Trophoblast cell (in vitro differentiated cells and primary cell): ENCODE measurements around the gene FHIT.

ENCODE experiments used
- DNase-seq, 2 donors: peaks; one replicate each; pipeline ENCODE4 v3.0.0-alpha.2; 2016
- H2AFZ ChIP-seq: 2 replicates; pipeline ENCODE4 v1.6.1; 2013; ENCODE audit warnings: low read length, moderate library complexity, mild to moderate bottlenecking; ENCODE audit not compliant: insufficient read depth, poor library complexity
- H2AK5ac ChIP-seq: 2 replicates; pipeline ENCODE4 v1.6.1; 2013; ENCODE audit warnings: mild to moderate bottlenecking, low read length
- H2BK120ac ChIP-seq: 2 replicates; pipeline ENCODE4 v1.6.1; 2013; ENCODE audit warnings: low read length, mild to moderate bottlenecking, moderate library complexity; ENCODE audit not compliant: insufficient read depth, poor library complexity
- H2BK12ac ChIP-seq: 2 replicates; pipeline ENCODE4 v1.6.1; 2013; ENCODE audit warnings: mild to moderate bottlenecking, low read length, moderate library complexity
- H2BK5ac ChIP-seq: 2 replicates; pipeline ENCODE4 v1.6.1; 2013; ENCODE audit warnings: low read length, low read depth, moderate library complexity, mild to moderate bottlenecking; ENCODE audit not compliant: poor library complexity
- H3K14ac ChIP-seq: 2 replicates; pipeline ENCODE4 v1.6.1; 2013; ENCODE audit warnings: mild to moderate bottlenecking, low read length
- H3K18ac ChIP-seq: 2 replicates; pipeline ENCODE4 v1.6.1; 2013; ENCODE audit warnings: mild to moderate bottlenecking, low read length
- H3K23ac ChIP-seq: 2 replicates; pipeline ENCODE4 v1.6.1; 2013; ENCODE audit warnings: low read length
- H3K27ac ChIP-seq: 2 replicates; pipeline ENCODE4 v1.5.1; 2013; ENCODE audit warnings: low read depth, mild to moderate bottlenecking, inconsistent platforms, low read length, moderate library complexity
- H3K27me3 ChIP-seq: 2 replicates; pipeline ENCODE4 v1.6.1; 2013; ENCODE audit warnings: inconsistent platforms, mild to moderate bottlenecking, low read length, moderate library complexity; ENCODE audit not compliant: insufficient read depth
- H3K36me3 ChIP-seq, 2 experiments: 1 replicate in 1 of 2; 2 replicates in 1 of 2; pipeline ENCODE4 v1.6.1; 2013; ENCODE audit warnings: low read length in 2 of 2, mild to moderate bottlenecking in 2 of 2, moderate library complexity in 1 of 2; ENCODE audit not compliant: insufficient read depth in 2 of 2, control insufficient read depth in 1 of 2
- H3K4ac ChIP-seq: 2 replicates; pipeline ENCODE4 v1.6.1; 2013; ENCODE audit warnings: low read depth, mild to moderate bottlenecking, low read length, moderate library complexity
- H3K4me1 ChIP-seq, 2 experiments: 1 replicate in 1 of 2; 2 replicates in 1 of 2; pipeline ENCODE4 v1.6.1; 2013; ENCODE audit warnings: low read length in 2 of 2, mild to moderate bottlenecking in 2 of 2, moderate library complexity in 1 of 2; ENCODE audit not compliant: insufficient read depth in 2 of 2, control insufficient read depth in 1 of 2
- H3K4me2 ChIP-seq: 2 replicates; pipeline ENCODE4 v1.6.1; 2013; ENCODE audit warnings: inconsistent platforms, mild to moderate bottlenecking, low read length, moderate library complexity
- H3K4me3 ChIP-seq: 2 replicates; pipeline ENCODE4 v1.5.1; 2013; ENCODE audit warnings: mild to moderate bottlenecking, low read depth, low read length, inconsistent platforms
- H3K79me1 ChIP-seq: one replicate; pipeline ENCODE4 v1.6.1; 2013; ENCODE audit warnings: low read length
- H3K79me2 ChIP-seq: 2 replicates; pipeline ENCODE4 v1.6.1; 2013; ENCODE audit warnings: low read length, mild to moderate bottlenecking; ENCODE audit not compliant: control insufficient read depth, insufficient read depth, poor library complexity
- H3K9ac ChIP-seq: 2 replicates; pipeline ENCODE4 v1.6.1; 2013; ENCODE audit warnings: mild to moderate bottlenecking, low read length
- H3K9me3 ChIP-seq: 2 replicates; pipeline ENCODE4 v1.6.1; 2013; ENCODE audit warnings: low read depth, mild to moderate bottlenecking, control low read depth, inconsistent platforms, low read length; ENCODE audit not compliant: insufficient read depth
- H4K12ac ChIP-seq: 2 replicates; pipeline ENCODE4 v1.6.1; 2013; ENCODE audit warnings: low read depth, mild to moderate bottlenecking, low read length, moderate library complexity
- H4K8ac ChIP-seq: 2 replicates; pipeline ENCODE4 v1.6.1; 2013; ENCODE audit warnings: low read depth, mild to moderate bottlenecking, low read length, moderate library complexity
- H4K91ac ChIP-seq: one replicate; pipeline ENCODE4 v1.6.1; 2013; ENCODE audit warnings: low read depth, mild to moderate bottlenecking, low read length, moderate library complexity
- WGBS: extraction: QIAGEN DNeasy Blood & Tissue Kit; methylation state at CpG from one replicate; pipeline ENCODE4 v1.1.7; 2013; ENCODE audit warnings: missing lambda C conversion rate; ENCODE audit not compliant: insufficient read length, insufficient coverage; ENCODE audit errors: extremely low coverage; 5-methylcytosine and 5-hydroxymethylcytosine counted together

The FHIT gene

GRCh38 chr3:60290122-60290492 is 961.1 kb downstream of the FHIT start:
- H2AK5ac ChIP-seq: no peak overlapping the region
- no peak overlapping the region for H3K4me2 ChIP-seq
- H2BK12ac ChIP-seq: no peak overlapping the region
- no peak overlapping the region for H4K8ac ChIP-seq
- no peak for DNase-seq
- no peaks in the 10 kb centered on the region for H3K79me2 ChIP-seq
- H3K79me1 ChIP-seq: no peaks in the 10 kb centered on the region
- H4K91ac ChIP-seq: no peak overlapping the region
- H3K36me3 ChIP-seq: no peaks in the 10 kb centered on the region
- H2AFZ ChIP-seq: no peak overlapping the region
- no peaks in the 10 kb centered on the region for H3K4me1 ChIP-seq
- H3K27ac ChIP-seq: no peak overlapping the region
- H3K4me3 ChIP-seq: no peak overlapping the region
- H2BK5ac ChIP-seq: no peak overlapping the region
- H3K4ac ChIP-seq: no peak overlapping the region
- no peak overlapping the region for H3K18ac ChIP-seq
- no peak overlapping the region for H4K12ac ChIP-seq
- H3K14ac ChIP-seq: no peak overlapping the region
- no CpG with 5 or more reads among the region's 1 CpG for WGBS
- no peaks in the 10 kb centered on the region for H3K9me3 ChIP-seq
- H3K9ac ChIP-seq: no peak overlapping the region
- H3K27me3 ChIP-seq: no peaks in the 10 kb centered on the region
- no peak overlapping the region for H2BK120ac ChIP-seq
- H3K23ac ChIP-seq: no peak overlapping the region

- Histone ChIP-seq H3K4me1 (no peaks in the 10 kb centered on the region), H3K27ac (no peak overlapping the region), H3K27me3 (no peaks in the 10 kb centered on the region), H3K79me1 (no peaks in the 10 kb centered on the region), H3K4me3 (no peak overlapping the region), H2AFZ (no peak overlapping the region), H4K12ac (no peak overlapping the region), H4K91ac (no peak overlapping the region), H2AK5ac (no peak overlapping the region), H3K14ac (no peak overlapping the region), H3K4me2 (no peak overlapping the region), H2BK12ac (no peak overlapping the region), H2BK5ac (no peak overlapping the region), H2BK120ac (no peak overlapping the region), H3K79me2 (no peaks in the 10 kb centered on the region), H3K23ac (no peak overlapping the region), H4K8ac (no peak overlapping the region), H3K9me3 (no peaks in the 10 kb centered on the region), H3K36me3 (no peaks in the 10 kb centered on the region), H3K18ac (no peak overlapping the region), H3K9ac (no peak overlapping the region), H3K4ac (no peak overlapping the region)
- WGBS: no CpG with 5 or more reads among the region's 8 CpGs
- no peak for DNase-seq
Observed at GRCh38 chr3:60289341-60290121, 961.7 kb downstream of the FHIT start.

- H3K4me2 ChIP-seq: no peak overlapping the region
- no peak overlapping the region for H2BK120ac ChIP-seq
- no peaks in the 10 kb centered on the region for H3K79me2 ChIP-seq
- H3K27me3 ChIP-seq: no peaks in the 10 kb centered on the region
- H3K18ac ChIP-seq: no peak overlapping the region
- no peak for DNase-seq
- H2AFZ ChIP-seq: no peak overlapping the region
- H3K36me3 ChIP-seq: no peaks in the 10 kb centered on the region
- H4K8ac ChIP-seq: no peak overlapping the region
- H2BK12ac ChIP-seq: no peak overlapping the region
- H3K9ac ChIP-seq: no peak overlapping the region
- H3K14ac ChIP-seq: no peak overlapping the region
- no peaks in the 10 kb centered on the region for H3K4me1 ChIP-seq
- WGBS: no CpG with 5 or more reads among the region's 2 CpGs
- no peak overlapping the region for H2AK5ac ChIP-seq
- no peak overlapping the region for H4K91ac ChIP-seq
- no peak overlapping the region for H4K12ac ChIP-seq
- H3K23ac ChIP-seq: no peak overlapping the region
- H3K4me3 ChIP-seq: no peak overlapping the region
- no peak overlapping the region for H3K4ac ChIP-seq
- H2BK5ac ChIP-seq: no peak overlapping the region
- no peak overlapping the region for H3K27ac ChIP-seq
- H3K9me3 ChIP-seq: no peaks in the 10 kb centered on the region
- H3K79me1 ChIP-seq: no peaks in the 10 kb centered on the region
Observed at GRCh38 chr3:60282866-60283265, 968.4 kb downstream of the FHIT start.

GRCh38 chr3:60281970-60282369 is 969.3 kb downstream of the FHIT start:
- no CpG with 5 or more reads among the region's 3 CpGs for WGBS

More at GRCh38 chr3:60281970-60282369, 969.3 kb downstream of the FHIT start:
- Histone ChIP-seq H4K8ac (no peak overlapping the region), H3K4me2 (no peak overlapping the region), H3K4me3 (no peak overlapping the region), H3K18ac (no peak overlapping the region), H3K4ac (no peak overlapping the region), H2AFZ (no peak overlapping the region), H2BK120ac (no peak overlapping the region), H4K91ac (no peak overlapping the region), H3K14ac (no peak overlapping the region), H3K4me1 (no peaks in the 10 kb centered on the region), H3K9ac (no peak overlapping the region), H3K79me2 (no peaks in the 10 kb centered on the region), H2AK5ac (no peak overlapping the region), H3K79me1 (no peaks in the 10 kb centered on the region), H2BK5ac (no peak overlapping the region), H3K36me3 (no peaks in the 10 kb centered on the region), H3K27ac (no peak overlapping the region), H2BK12ac (no peak overlapping the region), H4K12ac (no peak overlapping the region), H3K9me3 (no peaks in the 10 kb centered on the region), H3K27me3 (no peaks in the 10 kb centered on the region), H3K23ac (no peak overlapping the region)
- DNase-seq: no peak
